Ishikawa (cell line): Measurements from ENCODE around the gene C12orf42.

ENCODE experiments used
- CEBPB ChIP-seq: IDR thresholded peaks from 2 replicates; pipeline ENCODE4 v1.6.1; 2012
- CREB1 ChIP-seq: IDR thresholded peaks from 2 replicates; pipeline ENCODE4 v1.6.1; 2012; ENCODE audit warnings: low read depth
- EGR1 ChIP-seq: IDR thresholded peaks from 2 replicates; pipeline ENCODE4 v1.6.1; 2012
- EP300 ChIP-seq: IDR thresholded peaks from 2 replicates; pipeline ENCODE4 v1.6.1; 2012; ENCODE audit warnings: borderline replicate concordance
- FOXM1 ChIP-seq: IDR thresholded peaks from 2 replicates; pipeline ENCODE4 v1.6.1; 2012; ENCODE audit warnings: low read depth, borderline replicate concordance
- NFIC ChIP-seq: IDR thresholded peaks from 2 replicates; pipeline ENCODE4 v1.6.1; 2012
- RAD21 ChIP-seq: IDR thresholded peaks from 2 replicates; pipeline ENCODE4 v1.6.1; 2012; ENCODE audit warnings: low read depth
- TAF1 ChIP-seq: IDR thresholded peaks from 2 replicates; pipeline ENCODE4 v1.6.1; 2012; ENCODE audit warnings: low read depth, mild to moderate bottlenecking
- TCF12 ChIP-seq: IDR thresholded peaks from 2 replicates; pipeline ENCODE4 v1.6.1; 2012; ENCODE audit warnings: low read depth
- TEAD4 ChIP-seq: IDR thresholded peaks from 2 replicates; pipeline ENCODE4 v1.6.1; 2012
- YY1 ChIP-seq: IDR thresholded peaks from 2 replicates; pipeline ENCODE4 v1.6.1; 2012; ENCODE audit warnings: low read depth
- ZBTB7A ChIP-seq: IDR thresholded peaks from 2 replicates; pipeline ENCODE4 v1.6.1; 2012; ENCODE audit warnings: low read depth
- TF ChIP-seq, protein P1 (sequence below): IDR thresholded peaks from 2 replicates; pipeline ENCODE4 v1.6.1; 2012
- TF ChIP-seq, protein P2 (sequence below): IDR thresholded peaks from 2 replicates; pipeline ENCODE4 v1.6.1; 2012
- TF ChIP-seq, protein P3 (sequence below): IDR thresholded peaks from 2 replicates; pipeline ENCODE4 v1.6.1; 2012; ENCODE audit warnings: low read depth, mild to moderate bottlenecking

C12orf42 gene

DNA sequence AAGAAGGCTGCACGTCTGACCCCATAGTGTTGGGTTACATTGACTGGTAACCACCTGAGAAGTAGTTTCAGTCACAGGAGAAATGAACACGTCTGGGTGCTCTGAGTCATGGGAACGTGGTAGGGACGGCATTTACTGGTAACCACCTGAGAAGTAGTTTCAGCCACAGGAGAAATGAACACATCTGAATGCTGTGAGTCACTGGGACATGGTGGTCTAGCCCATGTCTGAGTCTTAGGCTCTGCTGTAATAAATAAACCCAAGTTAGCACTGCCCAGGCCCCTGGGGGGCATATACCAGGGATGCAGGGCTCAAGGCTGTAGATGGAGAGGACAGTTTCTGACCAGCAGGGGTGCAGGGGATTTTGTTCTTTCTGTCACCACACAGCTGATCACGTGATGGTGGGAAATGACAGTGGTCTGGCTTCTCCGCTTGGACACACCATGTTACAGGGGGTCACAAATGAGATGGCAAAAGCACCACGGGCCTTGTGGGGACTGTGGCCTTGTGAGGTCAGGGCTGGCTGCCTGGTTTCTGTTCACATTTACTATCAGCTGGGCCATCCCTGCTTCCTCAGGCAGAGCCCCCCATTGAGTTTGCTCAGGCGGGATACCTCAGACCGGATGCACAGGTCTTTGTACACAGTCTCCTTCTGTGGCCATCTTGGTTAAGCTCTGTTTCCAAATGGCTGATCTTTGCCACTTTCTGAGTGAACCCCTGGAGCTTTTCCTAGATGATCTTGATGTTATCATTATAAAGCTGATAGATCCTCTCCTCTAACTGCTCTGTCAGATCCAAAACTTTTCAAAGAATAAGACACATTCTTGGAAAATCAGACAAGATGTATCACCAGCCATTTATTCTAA, 9.8 kb upstream of the C12orf42 start:
- TF ChIP-seq TAF1 = no peak
- TF ChIP-seq YY1 = no peak
- TF ChIP-seq, protein P1, sequence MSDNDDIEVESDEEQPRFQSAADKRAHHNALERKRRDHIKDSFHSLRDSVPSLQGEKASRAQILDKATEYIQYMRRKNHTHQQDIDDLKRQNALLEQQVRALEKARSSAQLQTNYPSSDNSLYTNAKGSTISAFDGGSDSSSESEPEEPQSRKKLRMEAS = no peak
- TF ChIP-seq EGR1 = no peak
- TF ChIP-seq CEBPB = no peak
- TF ChIP-seq, protein P2, sequence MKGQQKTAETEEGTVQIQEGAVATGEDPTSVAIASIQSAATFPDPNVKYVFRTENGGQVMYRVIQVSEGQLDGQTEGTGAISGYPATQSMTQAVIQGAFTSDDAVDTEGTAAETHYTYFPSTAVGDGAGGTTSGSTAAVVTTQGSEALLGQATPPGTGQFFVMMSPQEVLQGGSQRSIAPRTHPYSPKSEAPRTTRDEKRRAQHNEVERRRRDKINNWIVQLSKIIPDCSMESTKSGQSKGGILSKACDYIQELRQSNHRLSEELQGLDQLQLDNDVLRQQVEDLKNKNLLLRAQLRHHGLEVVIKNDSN = no peak
- TF ChIP-seq TEAD4 = no peak
- TF ChIP-seq FOXM1 = no peak
- TF ChIP-seq TCF12 = no peak
- TF ChIP-seq NFIC = no peak
- TF ChIP-seq EP300 = no peak
- TF ChIP-seq, protein P3, sequence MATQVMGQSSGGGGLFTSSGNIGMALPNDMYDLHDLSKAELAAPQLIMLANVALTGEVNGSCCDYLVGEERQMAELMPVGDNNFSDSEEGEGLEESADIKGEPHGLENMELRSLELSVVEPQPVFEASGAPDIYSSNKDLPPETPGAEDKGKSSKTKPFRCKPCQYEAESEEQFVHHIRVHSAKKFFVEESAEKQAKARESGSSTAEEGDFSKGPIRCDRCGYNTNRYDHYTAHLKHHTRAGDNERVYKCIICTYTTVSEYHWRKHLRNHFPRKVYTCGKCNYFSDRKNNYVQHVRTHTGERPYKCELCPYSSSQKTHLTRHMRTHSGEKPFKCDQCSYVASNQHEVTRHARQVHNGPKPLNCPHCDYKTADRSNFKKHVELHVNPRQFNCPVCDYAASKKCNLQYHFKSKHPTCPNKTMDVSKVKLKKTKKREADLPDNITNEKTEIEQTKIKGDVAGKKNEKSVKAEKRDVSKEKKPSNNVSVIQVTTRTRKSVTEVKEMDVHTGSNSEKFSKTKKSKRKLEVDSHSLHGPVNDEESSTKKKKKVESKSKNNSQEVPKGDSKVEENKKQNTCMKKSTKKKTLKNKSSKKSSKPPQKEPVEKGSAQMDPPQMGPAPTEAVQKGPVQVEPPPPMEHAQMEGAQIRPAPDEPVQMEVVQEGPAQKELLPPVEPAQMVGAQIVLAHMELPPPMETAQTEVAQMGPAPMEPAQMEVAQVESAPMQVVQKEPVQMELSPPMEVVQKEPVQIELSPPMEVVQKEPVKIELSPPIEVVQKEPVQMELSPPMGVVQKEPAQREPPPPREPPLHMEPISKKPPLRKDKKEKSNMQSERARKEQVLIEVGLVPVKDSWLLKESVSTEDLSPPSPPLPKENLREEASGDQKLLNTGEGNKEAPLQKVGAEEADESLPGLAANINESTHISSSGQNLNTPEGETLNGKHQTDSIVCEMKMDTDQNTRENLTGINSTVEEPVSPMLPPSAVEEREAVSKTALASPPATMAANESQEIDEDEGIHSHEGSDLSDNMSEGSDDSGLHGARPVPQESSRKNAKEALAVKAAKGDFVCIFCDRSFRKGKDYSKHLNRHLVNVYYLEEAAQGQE = no peak

DNA sequence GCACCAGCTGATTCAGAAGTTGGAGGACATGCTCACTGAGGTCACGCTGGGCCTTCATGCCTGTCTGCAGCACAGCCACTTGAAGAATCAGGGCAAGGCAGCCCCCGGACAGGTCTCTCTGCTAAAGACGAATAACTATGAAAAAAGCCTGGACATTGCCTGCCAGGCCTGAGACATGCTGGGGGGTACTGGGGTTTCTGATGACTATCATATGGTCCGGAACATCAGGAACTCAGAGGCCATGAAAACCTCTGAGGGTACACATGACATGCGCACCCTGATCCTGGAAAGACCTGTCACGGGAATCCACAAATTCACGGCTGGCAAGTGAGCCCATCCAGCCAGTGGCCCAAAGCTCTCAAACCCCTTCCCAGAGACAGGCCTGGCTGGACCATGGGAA, 8.8 kb upstream of the C12orf42 start:
- TF ChIP-seq, protein P3 = no peak
- TF ChIP-seq TEAD4 (no peak), YY1 (no peak), EGR1 (no peak), TCF12 (no peak), ZBTB7A (no peak), FOXM1 (no peak), RAD21 (no peak), EP300 (no peak), CEBPB (no peak), TAF1 (no peak), NFIC (no peak), CREB1 (no peak)
- TF ChIP-seq, protein P2 = no peak
- TF ChIP-seq, protein P1 = no peak

DNA sequence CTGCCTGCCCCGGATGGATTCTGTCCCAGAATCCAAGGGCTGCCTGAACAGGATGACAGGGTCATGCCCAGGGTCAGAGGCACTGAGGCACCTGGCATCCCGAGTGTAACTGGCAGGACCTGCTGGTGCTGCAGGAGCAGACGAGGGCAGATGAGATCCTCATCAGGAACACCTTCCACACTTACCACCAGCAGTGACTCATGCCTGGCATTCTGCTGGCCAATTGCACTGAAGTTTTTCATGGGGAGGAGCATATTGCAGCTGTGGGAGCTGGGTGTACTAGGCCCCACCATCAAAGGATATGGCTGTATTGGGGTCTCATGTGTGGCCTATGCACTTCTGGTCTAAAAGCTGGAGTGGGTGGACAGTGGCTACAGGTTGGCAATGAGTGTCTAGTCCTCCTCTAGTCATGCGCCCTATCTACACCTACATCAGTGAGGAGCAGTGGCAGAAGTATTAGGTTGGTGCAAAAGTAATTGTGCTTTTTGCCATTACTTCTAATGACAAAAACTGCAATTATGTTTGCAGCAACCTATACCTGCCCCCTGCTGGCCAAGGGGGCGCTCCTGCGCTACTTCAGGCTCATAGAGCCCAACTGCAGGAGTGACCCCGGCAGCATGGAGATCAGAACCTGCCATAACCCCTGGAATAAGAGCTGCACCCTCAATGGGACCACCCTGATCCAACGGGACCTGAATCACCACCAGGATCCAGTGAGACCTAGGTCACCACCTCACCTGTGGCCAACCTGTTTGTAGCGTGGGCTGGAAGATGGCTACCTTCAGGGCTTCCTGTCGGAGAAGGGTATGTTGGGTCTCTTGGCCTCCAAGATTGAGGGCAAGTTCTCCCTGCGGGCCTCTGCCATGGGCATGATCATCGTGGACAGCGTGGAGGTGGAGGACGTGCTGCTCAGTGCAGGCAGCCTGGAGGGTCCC, 8.0 kb upstream of the C12orf42 start:
- peak; percentile 51 for TF ChIP-seq RAD21
- no peak for TF ChIP-seq CREB1

DNA sequence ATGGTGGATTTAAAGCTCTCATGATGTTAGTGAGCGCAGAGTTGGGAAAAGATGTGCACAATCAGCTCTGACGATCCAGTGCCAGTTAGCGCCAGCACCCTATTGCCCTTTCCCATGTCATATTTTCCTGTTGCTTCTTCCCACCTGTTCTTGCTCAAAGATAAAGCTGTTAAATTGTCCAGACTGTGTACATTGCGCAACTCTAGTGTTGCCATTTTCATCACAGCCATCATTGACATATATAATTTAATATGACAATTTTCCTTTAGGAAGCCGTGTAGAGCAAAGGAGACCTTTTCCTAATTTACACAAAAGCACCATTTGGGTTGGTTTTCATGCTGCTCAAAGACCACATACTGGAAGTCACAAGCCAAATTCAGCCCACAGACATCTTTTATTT, 5.7 kb upstream of the C12orf42 start:
- TF ChIP-seq YY1 (no peak), NFIC (no peak), TAF1 (no peak)
- TF ChIP-seq, protein P1 = no peak
- TF ChIP-seq, protein P3 = no peak
